GM19035 (cell line): ENCODE results near the gene MYCBPAP.

Experiments used
- ATAC-seq: cut with Tn5 transposase; IDR thresholded peaks from one replicate; pipeline ENCODE4 v1.9.1; 2021; ENCODE audit not compliant: unreplicated experiment

The MYCBPAP gene

GRCh38 chr17:50569592-50569991, 61.4 kb downstream of the MYCBPAP start:
- ATAC-seq, result no peak

- no peak for ATAC-seq
These were observed 61.8 kb downstream of the MYCBPAP start for GRCh38 chr17:50570032-50570431.

- ATAC-seq, result no peak
These were observed 62.3 kb downstream of the MYCBPAP start for GRCh38 chr17:50570528-50570927.

GRCh38 chr17:50571681-50572080, 63.4 kb downstream of the MYCBPAP start:
- no peak for ATAC-seq

GRCh38 chr17:50572541-50572940, 64.3 kb downstream of the MYCBPAP start:
- no peak for ATAC-seq

GRCh38 chr17:50573866-50574611, 65.8 kb downstream of the MYCBPAP start:
- no peak for ATAC-seq

GRCh38 chr17:50575581-50576210, 67.5 kb downstream of the MYCBPAP start:
- no peak for ATAC-seq

- ATAC-seq, result no peak
These were observed 68.6 kb downstream of the MYCBPAP start for GRCh38 chr17:50576864-50577263.

- ATAC-seq, result no peak
These were observed 69.3 kb downstream of the MYCBPAP start for GRCh38 chr17:50577451-50577954.

GRCh38 chr17:50578173-50578572, 69.9 kb downstream of the MYCBPAP start:
- no peak for ATAC-seq

GRCh38 chr17:50579399-50579798, 71.2 kb downstream of the MYCBPAP start:
- ATAC-seq, result no peak

- no peak for ATAC-seq
These were observed 72.4 kb downstream of the MYCBPAP start for GRCh38 chr17:50580646-50581045.
